T-cell (primary cell): Measurements from ENCODE around the gene MUC13. TPM values are rescaled to one million over a fixed set of nuclear protein-coding genes. Genes with fewer than 3 reads are reported as not detected.

Experiments
- ATAC-seq, 4 experiments: fragments of 200-7000 bp in 3 of 4; fragments of 150-1000 bp in 1 of 4; cut with Tn5 transposase; replicated peaks in 1 of 4; 1 replicate in 3 of 4; 2 replicates in 1 of 4; pipeline ENCODE4 v1.10.0; 2021; ENCODE audit warnings: moderate library complexity in 3 of 4, mild to moderate bottlenecking in 2 of 4, moderate number of reproducible peaks in 1 of 4
- CTCF ChIA-PET, 2 donors: fragments of 300-600 bp; sonication (Branson Sonifier 250); formaldehyde crosslinking; loops; one replicate each; lab custom pipeline; 2022; ENCODE audit warnings: antibody characterized with exemption in 2 of 2; lab: Charles Lee
- POLR2A ChIA-PET, 2 donors: fragments of 300-600 bp; sonication (Branson Sonifier 250); formaldehyde crosslinking; loops; one replicate each; lab custom pipeline; 2022; ENCODE audit warnings: antibody characterized with exemption in 2 of 2; lab: Charles Lee
- DNase-seq, 35 experiments: peaks; one replicate each; pipeline versions ENCODE4 v3.0.0 to v3.0.0-alpha.2; 2013 to 2023
- H3K27ac ChIP-seq: one replicate; pipeline ENCODE4 v1.5.1; 2013; ENCODE audit warnings: low read length
- H3K27me3 ChIP-seq, 2 experiments: replicated peaks in 1 of 2; 1 replicate in 1 of 2; 2 replicates in 1 of 2; pipeline versions ENCODE4 v1.6.1 to v1.7.0; 2013; ENCODE audit warnings: low read length in 1 of 2, mixed read lengths in 1 of 2; ENCODE audit not compliant: control insufficient read depth in 2 of 2, insufficient read depth in 2 of 2; ENCODE audit errors: extremely low read depth in 1 of 2
- H3K36me3 ChIP-seq, 2 donors: 1 replicate in 1 of 2; 2 replicates in 1 of 2; pipeline versions ENCODE4 v1.6.1 to v1.7.0; 2013; ENCODE audit warnings: low read length in 1 of 2; ENCODE audit not compliant: control insufficient read depth in 2 of 2, insufficient read depth in 1 of 2; ENCODE audit errors: extremely low read depth in 1 of 2
- H3K4me1 ChIP-seq, 2 experiments: 1 replicate in 1 of 2; 2 replicates in 1 of 2; pipeline versions ENCODE4 v1.6.1 to v1.7.0; 2013; ENCODE audit warnings: low read length in 2 of 2, mixed read lengths in 1 of 2; ENCODE audit not compliant: insufficient read depth in 2 of 2, control insufficient read depth in 1 of 2; ENCODE audit errors: extremely low read depth in 1 of 2
- H3K4me3 ChIP-seq, 2 donors: 1 replicate in 1 of 2; 2 replicates in 1 of 2; pipeline versions ENCODE4 v1.5.1 to v1.7.0; 2013; ENCODE audit warnings: mild to moderate bottlenecking in 2 of 2, low read length in 1 of 2, moderate library complexity in 1 of 2; ENCODE audit not compliant: control insufficient read depth in 1 of 2; ENCODE audit errors: extremely low read depth in 1 of 2
- H3K9me3 ChIP-seq: 2 replicates; pipeline ENCODE4 v1.7.0; 2013
- H3K27ac Mint-ChIP-seq, 2 donors: one replicate each; pipeline ENCODE4 v1.8.0; 2020 to 2021; ENCODE audit warnings: mild to moderate bottlenecking in 2 of 2, mixed read lengths in 2 of 2
- H3K27me3 Mint-ChIP-seq, 2 donors: one replicate each; pipeline ENCODE4 v1.8.0; 2021 to 2022; ENCODE audit warnings: mixed read lengths in 2 of 2
- H3K36me3 Mint-ChIP-seq: one replicate; pipeline ENCODE4 v1.8.0; 2021; ENCODE audit warnings: mixed read lengths
- H3K4me1 Mint-ChIP-seq, 3 donors: one replicate each; pipeline ENCODE4 v1.8.0; 2020 to 2022; ENCODE audit warnings: mixed read lengths in 3 of 3, mild to moderate bottlenecking in 1 of 3
- H3K4me3 Mint-ChIP-seq, 3 donors: one replicate each; pipeline ENCODE4 v1.8.0; 2020 to 2022; ENCODE audit warnings: mild to moderate bottlenecking in 3 of 3, mixed read lengths in 3 of 3, moderate library complexity in 3 of 3
- H3K9me3 Mint-ChIP-seq, 3 donors: one replicate each; pipeline ENCODE4 v1.8.0; 2020 to 2022; ENCODE audit warnings: mixed read lengths in 3 of 3
- WGBS: methylation state at CpG from one replicate; pipeline ENCODE4 v1.1.5; 2013; ENCODE audit warnings: missing lambda C conversion rate; ENCODE audit not compliant: insufficient coverage; 5-methylcytosine and 5-hydroxymethylcytosine counted together
- total RNA-seq, 35 experiments: library from RNA in 6 of 35; stranded (reverse) in 6 of 35; fragments of 120-200 nt in 1 of 35; gene quantifications; one replicate each; pipeline versions ENCODE4 v1.2.1 to v1.2.4 and lab custom pipeline; 2013 to 2026

The MUC13 gene, protein sequence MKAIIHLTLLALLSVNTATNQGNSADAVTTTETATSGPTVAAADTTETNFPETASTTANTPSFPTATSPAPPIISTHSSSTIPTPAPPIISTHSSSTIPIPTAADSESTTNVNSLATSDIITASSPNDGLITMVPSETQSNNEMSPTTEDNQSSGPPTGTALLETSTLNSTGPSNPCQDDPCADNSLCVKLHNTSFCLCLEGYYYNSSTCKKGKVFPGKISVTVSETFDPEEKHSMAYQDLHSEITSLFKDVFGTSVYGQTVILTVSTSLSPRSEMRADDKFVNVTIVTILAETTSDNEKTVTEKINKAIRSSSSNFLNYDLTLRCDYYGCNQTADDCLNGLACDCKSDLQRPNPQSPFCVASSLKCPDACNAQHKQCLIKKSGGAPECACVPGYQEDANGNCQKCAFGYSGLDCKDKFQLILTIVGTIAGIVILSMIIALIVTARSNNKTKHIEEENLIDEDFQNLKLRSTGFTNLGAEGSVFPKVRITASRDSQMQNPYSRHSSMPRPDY
- 1 to 10 TPM in 1 of 5 donors, under 1 TPM in 4; 0.13 to 6.7 (median 0.18) TPM for total RNA-seq
- not detected for total RNA-seq (2013)
- 0 to 0.15 (median 0) reads per million in 29 experiments for total RNA-seq (lab: John Stamatoyannopoulos, UW)

DNA sequence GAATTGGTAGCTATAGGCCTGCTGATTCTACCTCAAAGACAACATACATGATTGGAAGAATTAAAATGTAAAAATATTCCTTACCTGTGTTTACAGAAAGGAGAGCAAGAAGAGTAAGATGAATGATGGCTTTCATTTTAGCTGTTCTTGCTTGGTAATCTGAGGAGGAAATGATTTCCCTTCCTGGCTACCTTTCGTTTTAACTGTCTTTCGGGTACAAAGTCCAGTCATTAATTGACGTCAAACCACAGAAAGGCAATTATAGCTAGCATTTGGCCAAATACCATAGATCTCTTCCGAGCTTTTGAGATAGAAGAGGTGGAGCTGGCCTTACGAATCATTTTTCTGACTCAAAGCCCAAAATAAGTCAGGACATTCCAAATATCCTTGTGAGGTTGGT is at the start of gene MUC13:
MUC13 (minus strand) TSS at position 175 of the 400 bp plus-strand sequence; CDS start at position 136, 39 bp downstream.
- Mint-ChIP-seq H3K9me3 (no peaks in the 10 kb centered on the region), H3K27me3 (peaks cover 6 to 17% of the 10 kb centered on the region in 2 donors), H3K4me3 (no peak within 1 kb of the TSS), H3K36me3 (no peaks in the 10 kb centered on the region), H3K27ac (no peak within 1 kb of the TSS), H3K4me1 (no peaks in the 10 kb centered on the region)
- Histone ChIP-seq H3K9me3 (no peaks in the 10 kb centered on the region), H3K4me1 (no peaks in the 10 kb centered on the region), H3K4me3 (no peak within 1 kb of the TSS), H3K36me3 (no peaks in the 10 kb centered on the region), H3K27ac (no peak within 1 kb of the TSS), H3K27me3 (no peaks in the 10 kb centered on the region)
- ChIA-PET CTCF (no interaction called here), POLR2A (interaction anchor here in 1 of 2 donors (0.5 kb wide), 1 partner anchor 1245 kb away, joined by 3 read pairs; no protein-coding TSS in a partner anchor)
- no peak for ATAC-seq
- DNase-seq, result no peak
- WGBS, result no CpG with 5 or more reads among the region's 5 CpGs

DNA sequence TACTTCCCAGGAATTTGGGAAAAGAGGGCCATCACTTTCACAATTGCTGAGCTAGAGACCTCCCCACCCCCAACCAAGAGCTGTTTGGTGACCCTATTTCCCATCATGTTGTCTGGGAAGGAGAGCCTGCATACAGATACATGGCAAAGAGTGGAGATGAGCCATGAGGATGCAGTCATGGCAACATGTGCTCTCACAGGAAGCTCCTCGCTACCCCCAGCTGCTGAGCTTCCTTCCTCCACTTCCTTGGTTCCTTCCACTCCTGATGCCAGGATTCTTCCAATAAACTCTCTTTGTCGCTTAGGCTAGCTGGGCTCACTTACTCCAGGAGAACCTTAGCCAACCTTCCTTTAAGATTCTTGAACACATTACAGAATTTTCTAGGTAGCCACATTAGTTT is 48.3 kb upstream of the MUC13 start:
- H3K4me1 ChIP-seq, result no peaks in the 10 kb centered on the region
- 90% methylated on average over 2 of the region's 2 CpGs for WGBS
- Mint-ChIP-seq H3K27me3 (no peaks in the 10 kb centered on the region), H3K27ac (no peak overlapping the region), H3K36me3 (peaks cover 26% of the 10 kb centered on the region), H3K9me3 (no peaks in the 10 kb centered on the region), H3K4me3 (no peak overlapping the region), H3K4me1 (no peaks in the 10 kb centered on the region)
- peaks cover 11 to 21% of the 10 kb centered on the region in 2 donors for H3K36me3 ChIP-seq
- no peaks in the 10 kb centered on the region for H3K27me3 ChIP-seq
- CTCF ChIA-PET, result no interaction called here
- POLR2A ChIA-PET, result no interaction called here
- ATAC-seq (no peak), DNase-seq (no peak)
- H3K27ac ChIP-seq, result no peak overlapping the region
- no peaks in the 10 kb centered on the region for H3K9me3 ChIP-seq
- no peak overlapping the region for H3K4me3 ChIP-seq

DNA sequence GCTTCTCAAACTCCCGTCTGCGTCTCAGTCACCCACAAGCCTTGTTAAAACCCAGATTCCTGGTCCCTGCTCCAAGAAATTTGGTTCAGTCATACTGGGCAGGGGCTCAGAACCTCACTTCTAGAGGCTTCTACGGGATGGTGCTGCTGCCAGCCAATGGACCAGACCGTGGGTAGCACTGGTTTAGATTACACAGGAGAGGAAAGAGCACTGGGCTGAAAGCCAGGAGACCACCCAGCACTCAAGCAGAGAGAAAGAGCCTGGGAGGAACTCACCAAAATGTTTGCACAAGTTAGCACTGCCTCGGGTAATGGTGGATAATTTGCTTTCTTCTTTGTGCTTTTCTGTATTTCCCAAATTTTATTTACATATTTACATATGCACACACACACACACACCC is 46.9 kb upstream of the MUC13 start:
- H3K36me3 Mint-ChIP-seq, result peaks cover 38% of the 10 kb centered on the region

DNA sequence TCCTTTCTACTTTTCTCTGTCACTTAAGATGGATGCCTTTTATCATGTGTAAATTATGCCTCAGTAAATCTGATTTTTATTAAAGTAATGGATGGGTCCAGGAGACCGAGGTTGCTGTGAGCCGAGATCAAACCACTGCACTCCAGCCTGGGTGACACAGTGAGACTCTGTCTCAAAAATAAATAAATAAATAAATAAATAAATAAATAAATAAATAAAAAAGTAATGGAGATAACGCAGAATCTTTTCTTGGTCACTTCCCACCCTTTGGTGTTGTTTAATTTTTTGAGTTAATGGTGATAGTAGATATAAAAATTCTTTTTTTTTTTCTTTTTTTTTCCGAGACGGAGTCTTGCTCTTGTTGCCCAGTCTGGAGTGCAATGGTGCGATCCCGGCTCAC is 44.1 kb upstream of the MUC13 start:
- ChIA-PET CTCF (no interaction called here), POLR2A (no interaction called here)
- Mint-ChIP-seq H3K4me1 (no peaks in the 10 kb centered on the region), H3K9me3 (no peaks in the 10 kb centered on the region), H3K36me3 (peaks cover 40% of the 10 kb centered on the region), H3K4me3 (no peak overlapping the region), H3K27ac (no peak overlapping the region), H3K27me3 (no peaks in the 10 kb centered on the region)
- H3K36me3 ChIP-seq, result peaks cover 16 to 33% of the 10 kb centered on the region in 2 donors
- no peaks in the 10 kb centered on the region for H3K27me3 ChIP-seq
- no peaks in the 10 kb centered on the region for H3K9me3 ChIP-seq
- WGBS, result 95% methylated on average over 4 of the region's 7 CpGs
- no peak for ATAC-seq
- no peaks in the 10 kb centered on the region for H3K4me1 ChIP-seq
- H3K4me3 ChIP-seq, result no peak overlapping the region
- H3K27ac ChIP-seq, result no peak overlapping the region
- no peak for DNase-seq

More for the DNA sequence above, 46.9 kb upstream of the MUC13 start:
- POLR2A ChIA-PET, result no interaction called here
- peaks cover 14 to 32% of the 10 kb centered on the region in 2 donors for H3K36me3 ChIP-seq
- 96% methylated on average over 4 of the region's 5 CpGs for WGBS
- no peaks in the 10 kb centered on the region for H3K9me3 ChIP-seq
- Mint-ChIP-seq H3K27ac (no peak overlapping the region), H3K4me1 (no peaks in the 10 kb centered on the region), H3K9me3 (no peaks in the 10 kb centered on the region), H3K4me3 (no peak overlapping the region), H3K27me3 (no peaks in the 10 kb centered on the region)
- no peak for ATAC-seq
- no peak overlapping the region for H3K4me3 ChIP-seq
- no peaks in the 10 kb centered on the region for H3K4me1 ChIP-seq
- no peak for DNase-seq
- CTCF ChIA-PET, result no interaction called here
- no peaks in the 10 kb centered on the region for H3K27me3 ChIP-seq
- no peak overlapping the region for H3K27ac ChIP-seq

DNA sequence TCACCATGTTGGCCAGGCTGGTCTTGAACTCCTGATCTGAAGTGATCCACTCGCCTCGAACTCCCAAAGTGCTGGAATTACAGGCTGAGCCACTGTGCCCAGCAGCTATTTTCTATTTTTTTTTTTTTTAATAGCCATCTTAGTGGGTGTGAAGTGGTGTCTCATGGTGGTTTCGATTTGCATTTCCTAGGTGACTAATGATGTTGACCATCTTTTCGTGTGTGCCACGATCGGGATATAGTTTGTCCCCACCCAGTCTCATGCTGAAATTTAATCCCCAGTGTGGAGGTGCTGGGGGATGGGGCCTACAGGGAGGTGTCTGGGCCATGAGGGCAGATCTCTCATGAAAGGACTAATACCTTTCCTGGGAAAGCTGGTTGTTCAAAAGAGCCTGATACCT is 41.8 kb upstream of the MUC13 start:
- no peaks in the 10 kb centered on the region for H3K9me3 ChIP-seq
- Mint-ChIP-seq H3K9me3 (no peaks in the 10 kb centered on the region), H3K4me1 (no peaks in the 10 kb centered on the region), H3K36me3 (peaks cover 50% of the 10 kb centered on the region), H3K27me3 (no peaks in the 10 kb centered on the region), H3K4me3 (no peak overlapping the region), H3K27ac (no peak overlapping the region)
- no peaks in the 10 kb centered on the region for H3K4me1 ChIP-seq
- no peak overlapping the region for H3K27ac ChIP-seq
- ChIA-PET CTCF (no interaction called here), POLR2A (no interaction called here)
- no peaks in the 10 kb centered on the region for H3K27me3 ChIP-seq
- H3K36me3 ChIP-seq, result peaks cover 15 to 41% of the 10 kb centered on the region in 2 donors
- no peak overlapping the region for H3K4me3 ChIP-seq
- WGBS, result 95% methylated on average over 4 of the region's 6 CpGs
- ATAC-seq (no peak), DNase-seq (no peak)

DNA sequence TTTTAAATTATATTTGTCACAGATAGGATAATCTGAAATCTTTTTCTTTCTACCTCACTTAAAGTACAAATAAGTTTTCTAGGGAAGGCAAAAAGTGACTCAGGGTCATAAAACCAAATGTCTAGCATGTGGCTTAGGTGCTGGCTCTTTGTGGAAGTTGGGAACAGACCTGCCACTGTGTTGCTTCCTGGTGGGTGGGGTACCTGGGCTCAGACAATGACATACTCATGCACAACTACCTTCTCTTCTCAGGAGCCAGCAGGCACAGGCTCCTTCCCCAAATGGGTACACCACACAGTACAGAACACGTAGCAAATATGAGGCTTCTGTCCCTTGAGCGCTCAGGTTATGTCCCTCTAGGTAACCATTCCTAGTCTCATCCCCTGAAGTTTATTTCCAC is 40.1 kb upstream of the MUC13 start:
- H3K4me3 Mint-ChIP-seq, result no peak overlapping the region
- H3K36me3 Mint-ChIP-seq, result peaks cover 59% of the 10 kb centered on the region
- no peak for DNase-seq
- ChIA-PET POLR2A (interaction anchor here in 1 of 2 donors (0.7 kb wide), 1 partner anchor 9 kb away, joined by 4 read pairs; no protein-coding TSS in a partner anchor), CTCF (no interaction called here)
- no peaks in the 10 kb centered on the region for H3K4me1 ChIP-seq
- no peaks in the 10 kb centered on the region for H3K27me3 Mint-ChIP-seq
- H3K27ac ChIP-seq, result no peak overlapping the region
- H3K27ac Mint-ChIP-seq, result no peak overlapping the region
- no peaks in the 10 kb centered on the region for H3K9me3 ChIP-seq
- H3K4me3 ChIP-seq, result no peak overlapping the region
- H3K36me3 ChIP-seq, result peaks cover 17 to 54% of the 10 kb centered on the region in 2 donors
- no CpG with 5 or more reads among the region's 2 CpGs for WGBS
- no peaks in the 10 kb centered on the region for H3K4me1 Mint-ChIP-seq
- H3K27me3 ChIP-seq, result no peaks in the 10 kb centered on the region
- no peak for ATAC-seq
- H3K9me3 Mint-ChIP-seq, result no peaks in the 10 kb centered on the region
